Heart left ventricle (tissue), 13 donors: ENCODE measurements around the gene STPG4.

Experiments
- CTCF ChIP-seq, 12 donors: fragments of 200-600 bp; sonication (generic) in 4 of 12; IDR thresholded peaks; one replicate each; pipeline versions ENCODE4 v1.5.0 to v1.8.0; 2018 to 2022; ENCODE audit warnings: antibody characterized with exemption in 12 of 12, mild to moderate bottlenecking in 5 of 12
- POLR2A ChIP-seq, 2 donors: fragments of 450-650 bp; IDR thresholded peaks; one replicate each; pipeline ENCODE4 v1.6.1; 2017; ENCODE audit warnings: antibody characterized with exemption in 2 of 2, mild to moderate bottlenecking in 2 of 2, moderate library complexity in 2 of 2
- donor health status: ischemic (EF 13 %, LVEDD 7.1; RV severe dilation, severe dysfunction).
- donor health status: DM: no; HTN: yes; CAD: no.
- donor health status: DM: no; HTN: no; CAD: no.
- donor health status: ischemic (EF 25% LVEDD 6.9; RV normal size, moderate dysfunction).
- donor health status: ischemic (EF 25% LVEDD 5.7; RV mildly dilated, moderate dysfunction).
- donor health status: ischemic (EF 35%, LVEDD 5.7; RV mildly dilated, moderate dysfunction).
- donor health status: nonischemic (EF 11% LVEDD 7.7; RV severe dilation, severe dysfunction).
- donor health status: DM: yes; HTN: yes; CAD: no.
- donor health status: PGD.
- donor health status: ischemic (EF 29% LVEDD 5.4; RV normal size, mild dysfunction).
- donor health status: nonischemic (EF 23%, LVEDD 6.1; RV moderate dilation, normal function).

GRCh38 chr2:47180531-47180930 is 25.4 kb upstream of the STPG4 start:
- no peak for TF ChIP-seq CTCF (IDR thresholded peaks at IDR 0.05)
- TF ChIP-seq POLR2A (IDR thresholded peaks at IDR 0.05) = no peak
